ENCODE data around the gene SMYD3.

Gene SMYD3

DNA sequence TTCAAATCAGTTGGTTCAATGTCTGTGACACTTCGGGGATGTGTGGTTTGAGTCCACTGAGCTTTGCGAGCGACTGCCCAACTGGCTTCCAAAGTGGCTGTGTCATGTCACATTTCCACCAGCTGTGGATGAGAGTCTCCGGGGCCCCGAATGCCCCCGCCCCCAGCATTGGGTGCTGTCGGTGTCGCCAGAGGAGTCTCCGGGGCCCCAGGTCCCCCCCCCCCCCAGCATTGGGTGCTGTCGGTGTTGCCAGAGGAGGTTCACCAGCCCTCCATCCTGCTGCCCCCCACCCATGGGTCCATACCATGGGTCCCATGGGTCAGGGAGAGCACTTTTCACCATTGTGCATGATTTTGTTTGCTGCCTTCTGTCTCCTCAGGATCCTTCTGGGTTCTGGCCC, 9.0 kb upstream of the SMYD3 start:
- in situ Hi-C loops (cut with MboI; ENCODE audit: low sequenced_read_pairs): no loop called here

DNA sequence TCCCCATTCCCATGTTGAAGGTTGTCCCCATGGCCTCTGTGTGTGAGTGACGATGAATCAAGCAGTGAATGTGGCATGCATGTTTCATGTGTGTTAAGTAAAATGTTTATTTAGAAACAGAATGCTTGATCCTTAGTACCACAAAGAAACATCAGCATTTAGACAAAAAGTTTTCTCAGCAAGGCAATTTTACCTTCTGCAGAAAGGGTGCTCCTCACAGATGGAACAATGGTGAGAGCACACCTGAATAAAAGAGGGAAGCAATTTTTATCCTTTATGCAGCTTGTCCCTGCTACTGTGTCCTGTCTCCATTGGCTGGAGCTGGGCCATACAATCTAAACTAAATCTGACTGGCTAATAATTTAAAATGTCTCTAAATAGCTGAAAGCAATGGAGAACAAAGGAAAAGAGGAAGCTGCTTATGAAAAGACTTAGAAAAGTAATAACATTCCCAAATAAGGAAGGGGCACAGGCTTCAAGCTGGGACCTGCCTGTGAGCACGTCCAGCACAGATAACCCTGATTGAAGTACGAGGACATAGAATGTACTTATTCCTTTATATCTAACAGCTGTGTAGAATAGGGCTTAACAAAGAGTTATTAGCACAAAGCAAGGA, 8.4 kb upstream of the SMYD3 start:
- in situ Hi-C loops (cut with MboI; ENCODE audit: low sequenced_read_pairs): no loop called here

- in situ Hi-C loops (cut with MboI; ENCODE audit: low sequenced_read_pairs): no loop called here
These were observed 6.7 kb upstream of the SMYD3 start for GRCh38 chr1:246513619-246514343.

GRCh38 chr1:246513041-246513440, 6.0 kb upstream of the SMYD3 start:
- in situ Hi-C loops (cut with MboI; ENCODE audit: low sequenced_read_pairs): no loop called here

DNA sequence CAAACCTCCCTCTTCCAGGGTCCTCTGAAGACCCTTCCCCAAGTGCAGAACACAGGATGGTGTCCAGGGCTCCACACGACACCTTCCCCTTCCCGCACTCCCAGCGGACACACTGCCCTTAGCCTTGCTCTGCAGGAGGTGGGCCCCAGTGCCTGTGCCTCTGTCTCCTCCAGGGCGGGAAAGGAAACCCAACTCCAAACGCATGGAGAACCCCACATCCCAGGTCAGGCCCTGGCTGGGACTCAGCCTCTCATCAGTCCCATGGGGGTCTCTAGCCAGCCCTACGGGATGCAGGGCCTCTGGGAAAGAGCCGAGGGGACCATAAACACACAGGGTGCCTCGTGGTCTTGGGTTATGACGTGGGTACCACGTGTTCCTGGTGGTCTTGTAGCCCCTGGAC, 5.6 kb upstream of the SMYD3 start:
- in situ Hi-C loops (cut with MboI; ENCODE audit: low sequenced_read_pairs): no loop called here

DNA sequence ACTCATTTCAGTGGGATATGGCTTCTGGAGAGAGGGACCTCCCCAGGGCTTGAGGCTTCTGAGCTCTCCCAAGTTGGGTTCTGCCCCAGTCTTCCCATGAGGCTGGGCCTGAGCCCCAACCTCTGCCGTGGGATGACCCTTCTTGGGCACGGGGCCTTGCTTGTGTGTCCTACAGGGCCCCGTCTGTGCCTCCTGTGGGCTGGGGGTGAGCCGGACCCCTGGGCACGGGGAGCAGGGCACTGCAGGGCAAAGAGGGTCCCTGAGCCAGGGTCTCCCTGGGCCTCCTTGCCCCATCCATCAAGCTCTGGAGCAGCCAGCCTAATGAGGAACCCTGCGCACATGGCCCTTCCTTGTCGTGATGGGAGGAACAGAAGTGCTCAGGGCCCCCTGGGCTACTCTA, 5.2 kb upstream of the SMYD3 start:
- in situ Hi-C loops (cut with MboI; ENCODE audit: low sequenced_read_pairs): no loop called here

DNA sequence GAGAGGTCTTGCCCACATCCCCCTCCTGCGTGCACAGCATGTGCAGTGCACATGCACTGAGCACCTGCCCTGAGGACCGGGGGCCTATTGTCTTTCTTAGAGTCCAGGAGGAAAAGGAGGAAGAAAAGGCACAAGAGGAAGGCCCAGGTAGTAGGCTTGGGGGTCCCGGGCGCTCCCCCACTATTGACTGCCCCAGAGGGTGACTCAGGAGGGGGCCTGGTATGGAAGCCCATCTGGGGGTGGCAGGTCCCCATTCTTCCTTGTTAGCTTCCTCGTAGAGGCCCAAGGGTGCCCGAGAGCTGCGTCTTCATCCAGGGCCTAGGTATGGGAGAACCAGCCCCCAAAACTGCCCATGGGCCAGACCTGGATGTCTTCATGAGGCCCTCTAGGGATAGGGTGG, 4.1 kb upstream of the SMYD3 start:
- in situ Hi-C loops (cut with MboI; ENCODE audit: low sequenced_read_pairs): no loop called here

DNA sequence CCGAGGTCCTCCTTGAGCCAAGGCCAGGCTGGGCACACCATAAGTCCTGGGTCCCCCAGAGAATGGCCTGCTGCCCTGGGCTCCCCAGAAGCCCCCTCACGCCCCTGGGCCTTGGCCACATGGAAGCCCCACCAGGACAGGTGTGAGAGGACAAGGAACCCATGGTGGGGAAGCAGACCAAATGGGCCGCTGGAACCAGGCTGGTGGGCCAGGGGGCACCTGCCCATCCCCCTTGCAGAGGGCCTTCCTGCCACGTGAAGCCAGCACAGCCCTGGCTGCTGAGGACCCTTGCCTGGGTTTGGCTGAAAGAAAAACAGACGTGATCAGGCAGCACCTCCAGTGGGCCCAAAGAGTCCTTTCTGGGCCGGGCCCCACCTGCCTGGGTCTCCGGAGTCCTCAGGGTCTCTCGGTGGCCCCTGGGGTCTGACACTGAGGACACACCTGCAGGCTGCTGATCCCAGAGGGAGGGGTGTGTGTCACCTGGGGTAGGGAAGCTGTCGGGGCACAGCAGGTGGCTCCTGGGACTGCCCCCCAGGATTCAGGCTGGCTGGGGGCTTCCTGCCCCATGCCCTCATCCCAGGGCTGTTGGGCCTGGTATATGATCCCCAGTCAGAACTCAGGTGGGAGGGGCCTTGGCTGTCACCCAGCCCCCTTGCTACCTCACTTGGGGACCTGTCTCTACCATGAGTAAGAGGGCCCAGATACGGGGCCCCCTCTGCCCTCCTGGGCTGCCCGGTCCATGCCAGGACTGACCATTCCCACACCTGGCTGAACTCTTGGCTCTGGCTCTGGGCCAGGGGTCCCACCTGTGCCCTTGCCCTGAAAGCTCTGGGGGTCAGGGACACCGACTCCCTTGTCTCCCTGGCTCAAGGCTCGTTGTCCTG, 3.3 kb upstream of the SMYD3 start:
- in situ Hi-C loops (cut with MboI; ENCODE audit: low sequenced_read_pairs): no loop called here

- in situ Hi-C loops (cut with MboI; ENCODE audit: low sequenced_read_pairs): no loop called here
These were observed 2.0 kb upstream of the SMYD3 start for GRCh38 chr1:246508897-246509688.

DNA sequence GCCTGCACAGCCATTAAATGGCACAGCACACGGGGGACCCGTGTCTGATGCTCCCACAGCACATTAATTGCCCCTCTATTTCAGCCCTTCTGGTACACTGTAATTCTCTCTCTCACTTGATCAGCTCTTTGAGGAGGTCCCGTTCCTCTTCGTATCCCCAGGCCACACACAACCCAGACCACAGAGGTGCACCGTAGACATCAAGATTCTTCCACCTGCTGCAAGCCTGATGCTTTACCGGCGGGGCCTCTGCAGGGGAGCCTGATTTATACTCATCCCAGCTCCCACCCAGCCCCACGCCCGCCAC, 759 bp downstream of the SMYD3 start:
- in situ Hi-C loops (cut with MboI; ENCODE audit: low sequenced_read_pairs): no loop called here

- in situ Hi-C loops (cut with MboI; ENCODE audit: low sequenced_read_pairs): no loop called here
These were observed 3.7 kb downstream of the SMYD3 start for GRCh38 chr1:246503341-246503740.

GRCh38 chr1:246497331-246497915, 9.7 kb downstream of the SMYD3 start:
- in situ Hi-C loops (cut with MboI; ENCODE audit: low sequenced_read_pairs): no loop called here

GRCh38 chr1:246492611-246493245, 14.4 kb downstream of the SMYD3 start:
- in situ Hi-C loops (cut with MboI; ENCODE audit: low sequenced_read_pairs): no loop called here

- in situ Hi-C loops (cut with MboI; ENCODE audit: low sequenced_read_pairs): no loop called here
These were observed 15.5 kb downstream of the SMYD3 start for GRCh38 chr1:246491551-246492053.

DNA sequence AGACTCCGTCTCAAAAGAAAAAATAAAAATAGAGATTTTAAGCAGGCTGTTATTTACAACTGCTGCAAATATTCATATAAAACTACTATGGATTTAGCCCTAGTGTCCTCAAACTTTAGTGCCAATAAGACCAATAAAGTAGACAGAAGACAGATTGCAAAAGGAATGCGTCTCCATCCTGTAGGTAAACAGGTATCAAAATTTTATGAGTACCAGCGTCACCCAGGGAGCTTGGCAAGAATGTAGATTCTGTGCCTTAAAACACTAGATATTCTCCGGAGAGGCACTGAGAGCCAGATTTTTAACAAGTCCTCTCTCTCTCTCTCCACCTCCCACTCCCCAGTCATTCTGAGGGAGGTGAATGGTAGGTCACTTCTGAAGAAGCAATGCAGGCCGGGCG, 18.4 kb downstream of the SMYD3 start:
- in situ Hi-C loops (cut with MboI; ENCODE audit: low sequenced_read_pairs): no loop called here

DNA sequence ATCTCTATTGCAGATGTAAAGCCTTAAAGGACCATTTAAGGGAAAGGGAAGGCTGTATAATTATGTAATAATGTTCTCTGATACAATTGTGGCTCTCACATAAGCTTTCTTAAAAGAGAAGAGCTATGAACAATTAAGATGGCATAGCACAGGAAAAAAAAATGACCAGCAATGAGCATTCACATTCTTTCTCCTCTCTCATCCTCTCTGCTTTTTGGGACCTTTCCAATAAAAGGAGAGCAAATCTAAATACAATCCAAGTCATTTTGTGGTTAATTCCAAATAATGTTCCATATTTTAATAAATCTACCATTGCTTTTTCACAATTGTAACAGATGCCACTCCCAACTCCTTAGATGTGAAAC, 23.5 kb downstream of the SMYD3 start:
- in situ Hi-C loops (cut with MboI; ENCODE audit: low sequenced_read_pairs): no loop called here

DNA sequence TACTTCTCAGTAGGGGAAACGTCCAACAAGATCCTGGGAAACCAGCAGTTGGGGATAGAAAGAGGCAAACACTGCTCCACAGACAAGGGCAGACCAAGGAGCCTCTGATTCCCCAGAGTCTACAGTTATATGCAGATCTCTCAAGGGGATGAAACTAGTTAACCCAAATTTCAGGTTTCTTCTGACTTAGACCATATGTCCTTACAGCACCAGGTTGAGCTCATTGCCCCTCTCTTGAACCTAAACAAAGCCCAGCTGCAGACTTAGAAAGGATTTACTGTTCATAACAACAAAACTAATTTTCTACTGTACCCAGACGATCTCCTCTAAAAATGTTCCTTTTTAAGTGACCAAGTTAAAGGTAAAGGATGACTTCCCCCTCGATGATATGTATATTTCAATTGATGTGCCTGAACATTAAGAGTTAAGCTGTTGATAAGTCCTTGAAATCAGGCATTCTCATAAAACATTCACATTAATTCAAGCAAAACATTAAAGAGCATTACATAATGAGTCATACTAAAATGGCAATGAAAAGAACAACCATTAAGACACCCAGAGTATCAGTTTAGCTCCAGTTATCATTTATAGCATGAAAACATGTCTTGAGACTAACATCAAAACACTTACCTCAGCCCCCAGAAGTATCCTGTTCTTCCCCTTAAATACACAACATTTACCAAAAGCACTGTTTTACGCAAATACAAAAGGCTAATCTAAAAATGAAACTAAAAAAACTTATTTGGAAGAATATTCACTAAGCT, 24.1 kb downstream of the SMYD3 start:
- in situ Hi-C loops (cut with MboI; ENCODE audit: low sequenced_read_pairs): no loop called here

DNA sequence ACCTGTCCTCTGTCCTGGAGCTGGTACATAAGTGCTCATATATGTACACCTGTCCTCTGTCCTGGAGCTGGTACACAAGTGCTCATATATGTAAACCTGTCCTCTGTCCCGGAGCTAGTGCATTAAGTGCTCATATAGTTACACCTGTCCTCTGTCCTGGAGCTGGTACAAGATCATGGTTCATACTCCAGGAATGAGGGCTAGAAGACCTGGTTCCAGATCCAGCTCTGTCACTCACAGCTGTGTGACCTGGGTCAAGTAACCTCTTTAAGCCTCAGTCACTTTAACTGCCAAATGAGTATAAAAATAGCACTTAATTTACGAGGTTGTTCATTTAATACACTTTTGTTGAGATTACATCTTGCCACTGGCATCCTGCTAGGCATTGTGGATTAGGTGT, 28.0 kb downstream of the SMYD3 start:
- in situ Hi-C loops (cut with MboI; ENCODE audit: low sequenced_read_pairs): no loop called here

GRCh38 chr1:246477634-246478033, 29.4 kb downstream of the SMYD3 start:
- in situ Hi-C loops (cut with MboI; ENCODE audit: low sequenced_read_pairs): no loop called here

DNA sequence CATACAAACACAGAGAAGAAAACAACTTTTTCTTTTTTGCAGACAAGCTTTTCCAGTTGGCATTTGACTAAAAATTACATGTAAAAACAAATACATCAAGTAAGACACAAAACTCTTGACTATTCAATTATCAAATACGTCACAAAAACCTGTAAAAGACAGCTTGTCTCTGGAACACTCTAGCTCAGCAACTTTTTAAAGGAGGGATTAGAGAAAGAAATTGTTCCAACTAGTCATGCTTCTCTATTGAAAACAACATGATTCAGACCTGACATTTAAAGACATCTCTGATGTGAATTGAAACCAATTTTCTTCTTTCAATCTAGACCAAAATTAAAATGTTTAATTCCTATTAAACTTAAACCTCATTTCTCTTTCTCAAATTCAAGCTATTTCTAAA, 30.3 kb downstream of the SMYD3 start:
- in situ Hi-C loops (cut with MboI; ENCODE audit: low sequenced_read_pairs): no loop called here

All from hTERT RPE-1 (cell line).